Activated T-cell treated with anti-CD3 and anti-CD28 coated beads, Interleukin-2, amount 50 U/mL, for 1 hour (primary cell): Measurements from ENCODE around the gene STRIT1.
"Not testable (repeated sequence)": the region's sequence is repeated elsewhere in the genome, so short reads cannot be mapped to it uniquely, and the experiment has no call there.

Experiments
- DNase-seq: peaks from one replicate; pipeline ENCODE4 v3.0.0-alpha.2; 2020

The STRIT1 gene

DNA sequence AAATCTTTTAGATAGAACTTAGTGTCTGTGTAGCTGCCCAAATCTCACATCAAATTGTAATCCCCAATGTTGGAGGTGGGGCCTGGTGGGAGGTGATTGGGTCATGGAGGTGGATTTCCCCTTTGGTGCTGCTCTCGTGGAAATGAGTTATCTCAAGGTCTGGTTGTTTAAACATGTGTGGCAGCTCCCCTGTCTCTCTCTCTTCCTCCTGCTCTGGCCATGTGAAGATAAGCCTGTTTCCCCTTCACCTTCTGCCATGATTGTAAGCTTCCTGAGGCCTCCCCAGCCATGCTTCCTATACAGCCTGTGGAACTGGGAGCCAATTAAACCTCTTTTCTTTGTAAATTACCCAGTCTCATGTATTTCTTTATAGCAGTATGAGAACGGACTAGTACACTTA is 30.6 kb downstream of the STRIT1 start:
- not testable (repeated sequence) for DNase-seq

DNA sequence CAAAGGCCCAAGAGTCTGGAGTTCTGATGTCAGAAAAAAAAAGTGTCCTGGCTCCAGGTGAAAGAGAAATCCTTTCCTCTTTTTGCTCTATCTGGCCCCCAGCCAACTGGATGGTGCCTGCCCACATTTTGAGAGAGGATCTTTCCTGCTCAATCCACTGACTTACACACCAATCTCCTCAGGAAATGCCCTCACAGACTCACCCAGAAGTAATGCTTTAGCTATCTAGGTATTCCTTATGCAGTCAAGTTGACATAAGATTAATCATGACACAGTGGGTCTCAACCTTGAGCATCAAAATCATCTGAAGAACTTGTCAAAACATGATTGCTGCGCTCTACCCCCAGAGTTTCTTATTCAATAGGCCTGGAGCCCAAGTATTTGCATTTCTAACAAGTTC is 31.2 kb downstream of the STRIT1 start:
- no peak for DNase-seq

DNA sequence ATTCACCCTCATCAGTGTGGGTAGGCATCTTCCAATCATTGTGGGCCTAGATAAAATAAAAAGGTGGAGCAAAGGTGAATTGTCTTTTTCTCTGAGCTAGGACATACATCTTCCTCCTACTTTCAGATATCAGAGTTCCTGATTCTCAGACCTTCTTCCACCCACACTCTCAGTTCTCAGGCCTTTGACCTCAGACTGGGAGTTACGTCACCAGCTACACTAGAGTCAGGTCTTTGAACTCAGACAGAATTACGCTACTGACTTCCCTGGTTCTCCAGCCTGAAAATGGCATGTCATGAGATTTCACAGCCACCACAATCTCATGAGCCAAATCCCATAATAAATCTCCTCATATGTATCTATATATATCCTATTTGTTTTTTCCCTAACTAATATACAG is 39.0 kb downstream of the STRIT1 start:
- DNase-seq = no peak

DNA sequence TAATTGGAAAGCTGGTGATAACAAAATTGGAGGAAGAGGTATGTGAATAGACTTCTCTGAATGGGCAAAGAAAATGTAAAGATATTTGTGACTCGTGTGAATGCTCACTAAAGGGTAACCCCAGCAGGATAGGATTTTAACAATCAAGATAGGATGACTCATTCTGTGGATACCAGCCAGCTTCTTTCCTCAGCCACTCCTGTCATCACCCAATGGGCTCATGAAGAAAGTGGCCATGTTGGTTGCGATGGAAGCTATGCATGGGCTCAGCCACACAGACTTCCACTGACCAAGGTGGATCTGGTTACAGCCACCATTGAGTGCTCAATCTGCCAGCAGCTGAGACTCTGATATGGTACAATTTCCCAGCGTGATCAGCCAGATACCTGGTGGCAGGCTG is 40.9 kb downstream of the STRIT1 start:
- DNase-seq = no peak

DNA sequence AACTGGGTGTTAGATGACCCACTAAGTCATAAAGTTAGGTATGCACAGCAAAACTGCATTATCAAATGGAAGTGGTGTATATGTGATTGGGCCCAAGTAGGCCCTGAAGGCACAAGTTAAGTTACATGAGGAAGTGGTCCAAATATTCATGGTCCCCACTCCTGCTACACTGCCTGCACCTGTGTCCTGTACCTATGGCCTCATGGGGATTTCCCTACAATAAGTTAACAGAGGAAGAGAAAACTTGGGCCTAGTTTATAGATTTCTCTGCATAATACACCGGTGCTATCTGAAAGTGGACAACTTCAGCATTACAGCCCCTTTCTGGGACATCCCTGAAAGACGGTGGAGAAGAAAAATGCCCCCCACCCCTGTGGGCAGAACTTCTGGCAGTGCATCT is 41.5 kb downstream of the STRIT1 start:
- no peak for DNase-seq

DNA sequence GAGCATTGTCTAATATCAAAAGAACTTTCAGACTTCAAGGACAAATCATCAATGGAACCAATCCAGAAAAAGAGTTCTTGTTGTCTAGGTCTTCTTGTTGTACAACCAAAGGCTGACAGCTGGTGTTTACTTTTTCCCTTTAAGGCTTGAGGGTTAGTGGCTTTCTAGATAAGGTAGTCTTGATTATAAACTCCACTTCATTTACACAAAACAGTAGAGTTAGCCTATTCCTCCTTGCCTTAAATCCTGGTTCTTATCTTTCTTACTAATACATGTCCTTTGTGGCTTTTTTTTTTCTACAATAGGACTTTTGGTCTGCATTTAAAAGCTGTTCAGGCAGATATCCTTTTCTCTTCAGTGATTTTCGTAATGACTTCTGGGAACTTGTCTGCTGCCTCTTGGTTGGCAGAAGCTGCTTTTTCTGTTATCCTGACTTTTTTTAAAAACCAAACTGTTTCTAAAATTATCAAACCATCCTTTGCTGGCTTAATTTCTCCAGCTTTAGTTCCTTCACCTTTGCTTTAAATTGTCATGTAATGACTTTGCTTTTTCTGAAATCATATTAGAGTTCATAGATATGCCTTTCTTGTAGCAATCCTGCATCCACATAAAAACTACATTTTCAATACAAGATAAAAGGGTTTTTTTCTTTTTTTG is 44.8 kb downstream of the STRIT1 start:
- DNase-seq = no peak

DNA sequence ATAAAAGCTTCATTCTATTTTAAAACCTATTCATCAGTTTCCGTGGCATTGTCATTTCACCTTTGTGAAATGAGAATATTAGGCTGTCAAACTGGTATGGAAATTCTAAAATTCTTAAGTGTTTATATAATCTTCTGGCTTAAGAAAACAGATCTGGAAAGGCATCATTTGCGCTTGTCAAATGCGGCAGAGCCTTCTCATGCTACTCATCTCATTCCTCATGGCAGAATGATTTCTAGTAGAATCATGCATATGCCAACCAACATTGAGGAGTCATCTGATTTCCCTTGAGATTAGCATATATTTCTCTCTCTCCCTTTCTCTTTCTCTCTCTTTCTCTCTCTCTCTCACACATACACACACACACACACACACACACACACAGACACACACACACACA is 48.8 kb downstream of the STRIT1 start:
- DNase-seq = no peak

DNA sequence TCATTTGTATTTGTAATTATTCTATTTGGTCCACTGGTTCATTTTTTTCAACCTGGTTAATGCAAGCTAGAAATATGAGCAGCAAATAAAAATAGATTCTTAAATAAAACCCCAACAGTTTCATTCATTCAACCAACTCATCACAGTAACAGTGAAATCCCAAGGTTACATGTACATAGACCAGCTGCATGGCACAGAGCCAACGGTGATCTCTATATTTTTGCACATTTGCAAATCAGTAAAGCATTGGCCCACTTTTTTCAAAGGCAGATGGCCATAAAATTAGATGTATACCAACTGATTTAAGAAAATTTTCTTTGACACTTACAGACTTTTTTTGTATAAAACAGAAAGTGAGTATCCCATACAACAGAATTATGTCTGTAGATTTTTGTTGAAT is 49.3 kb downstream of the STRIT1 start:
- DNase-seq = no peak

DNA sequence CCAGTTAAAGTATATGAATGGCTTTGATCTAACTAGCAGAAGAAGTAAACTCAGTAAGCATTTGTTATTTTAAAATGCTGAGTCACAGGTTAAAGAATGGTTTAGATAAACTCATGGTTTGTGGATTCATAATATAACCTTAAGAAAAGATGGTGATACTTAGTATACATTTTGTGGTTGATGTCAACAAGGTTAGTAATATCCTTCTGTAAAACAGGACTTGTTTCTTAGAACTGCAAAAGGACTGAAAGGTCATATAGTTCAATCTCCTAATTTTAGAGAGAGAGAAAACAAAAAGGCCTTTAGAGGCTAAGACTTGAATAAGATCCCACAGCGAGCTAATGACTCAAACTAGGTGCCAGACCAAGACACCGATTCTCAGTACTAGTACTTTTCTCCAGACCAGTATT is 50.0 kb downstream of the STRIT1 start:
- DNase-seq = no peak

DNA sequence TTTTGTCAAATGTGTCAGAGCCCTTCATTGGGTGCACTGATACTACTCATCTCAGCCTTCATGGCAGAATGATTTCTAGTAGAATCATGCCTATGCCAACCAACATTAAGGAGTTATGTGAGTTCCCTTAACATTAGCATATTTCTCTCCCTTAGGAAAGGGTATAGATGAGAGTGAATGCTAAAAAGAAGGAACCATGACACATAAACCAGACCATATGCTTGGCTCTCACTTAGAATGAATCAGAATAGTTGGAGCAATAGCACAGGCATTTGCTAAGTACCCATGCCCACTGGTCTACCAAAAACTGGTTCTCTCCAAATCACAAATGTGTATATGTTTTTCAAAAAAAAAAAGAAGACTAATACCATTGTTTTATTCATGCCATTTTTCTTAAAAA is 51.1 kb downstream of the STRIT1 start:
- DNase-seq = no peak

DNA sequence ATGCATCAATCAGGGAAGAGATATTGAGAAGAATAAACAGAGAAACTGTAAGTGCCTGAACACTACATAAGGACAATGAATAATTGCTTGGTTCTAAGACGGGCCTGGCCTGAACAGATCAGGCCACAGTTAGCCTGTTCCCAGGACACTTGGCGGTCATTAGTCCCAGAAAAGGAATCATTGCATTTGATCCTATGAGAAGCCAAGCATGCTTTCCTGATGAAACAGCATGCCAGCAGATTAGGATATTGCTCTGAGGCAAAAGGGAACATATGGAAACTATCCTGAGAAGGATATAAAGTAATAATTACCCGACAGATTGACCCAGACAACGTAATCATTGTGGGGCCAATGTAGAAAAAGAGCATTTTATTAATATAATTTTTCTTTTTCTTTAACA is 51.9 kb downstream of the STRIT1 start:
- DNase-seq = no peak
